Measurements from ENCODE around the gene KCNMA1. TPM values are rescaled to one million over a fixed set of nuclear protein-coding genes. Genes with fewer than 3 reads are reported as not detected.

The KCNMA1 gene
- total and polyA plus RNA-seq, 4 experiments from 2014 or later: 0.26 TPM; not detected in 3

DNA sequence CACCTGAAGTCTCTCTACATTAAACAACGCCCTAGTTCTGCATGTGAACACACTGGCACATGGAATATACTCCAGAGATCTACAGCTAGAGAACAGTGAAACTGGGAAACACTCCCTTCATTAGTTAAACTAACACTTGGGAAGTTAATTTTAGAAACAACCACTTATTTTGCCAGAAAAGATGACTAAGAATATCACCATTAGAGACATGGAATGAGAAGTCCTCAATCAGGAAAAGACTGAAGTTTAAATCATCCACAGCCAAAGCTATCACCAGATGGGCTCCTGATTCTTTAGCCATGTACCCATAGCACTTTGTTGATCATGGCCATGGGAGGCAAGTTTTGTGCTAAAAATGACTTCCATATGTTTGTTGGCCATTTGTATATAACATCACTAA is 719.5 kb downstream of the KCNMA1 start:
- ChIA-PET POLR2A (ENCODE audit: partially characterized antibody) (no interaction called here), CTCF (ENCODE audit: partially characterized antibody) (no interaction called here)
- Mint-ChIP-seq H3K9me3 (peaks cover 0 to 2% (median 0%) of the 10 kb centered on the region in 8 donors), H3K4me1 (no peaks in the 10 kb centered on the region), H3K36me3 (no peaks in the 10 kb centered on the region), H3K4me3 (no peak overlapping the region), H3K27me3 (peaks cover 0 to 3% of the 10 kb centered on the region in 2 donors), H3K27ac (no peak overlapping the region)
- Histone ChIP-seq H3K4me1 (ENCODE audit: insufficient read depth, low read length) (no peaks in the 10 kb centered on the region), H3K27me3 (ENCODE audit: insufficient read depth, low read length) (no peaks in the 10 kb centered on the region), H3K9me3 (ENCODE audit: control insufficient read depth in 1 of 2, low read length in 2 of 2) (no peaks in the 10 kb centered on the region), H3K36me3 (ENCODE audit: insufficient read depth, low read length) (no peaks in the 10 kb centered on the region), H3K4me3 (ENCODE audit: low read length in 2 of 2) (no peak overlapping the region), H3K27ac (ENCODE audit: low read depth, low read length) (no peak overlapping the region)
- intact Hi-C loops (cut with micrococcal nuclease): no loop called here
- no peak for DNase-seq

DNA sequence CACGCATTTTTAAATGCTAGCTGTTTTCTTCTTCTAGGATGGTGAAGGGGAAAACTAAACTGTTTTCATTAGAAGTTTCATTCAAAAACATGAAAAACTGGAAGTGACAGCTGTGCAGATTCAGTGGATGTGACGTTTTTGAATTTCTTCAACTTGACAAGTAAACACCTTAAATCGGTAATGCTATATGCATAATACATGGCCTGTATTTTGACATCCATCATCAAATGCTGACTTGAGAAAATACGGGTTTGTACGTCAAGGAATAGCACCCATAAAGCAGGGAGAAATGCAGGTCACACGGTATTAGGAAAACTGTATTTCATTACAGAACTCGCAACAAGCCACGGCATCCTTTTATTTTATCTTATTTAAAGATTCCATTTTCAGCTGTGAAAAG is 720.5 kb downstream of the KCNMA1 start:
- H3K4me3 Mint-ChIP-seq: no peak overlapping the region
- POLR2A ChIA-PET (ENCODE audit: partially characterized antibody): no interaction called here
- H3K36me3 Mint-ChIP-seq: no peaks in the 10 kb centered on the region
- Histone ChIP-seq H3K27me3 (ENCODE audit: insufficient read depth, low read length) (no peaks in the 10 kb centered on the region), H3K4me3 (ENCODE audit: low read length in 2 of 2) (no peak overlapping the region), H3K36me3 (ENCODE audit: insufficient read depth, low read length) (no peaks in the 10 kb centered on the region), H3K4me1 (ENCODE audit: insufficient read depth, low read length) (no peaks in the 10 kb centered on the region), H3K9me3 (ENCODE audit: control insufficient read depth in 1 of 2, low read length in 2 of 2) (no peaks in the 10 kb centered on the region), H3K27ac (ENCODE audit: low read depth, low read length) (no peak overlapping the region)
- no peaks in the 10 kb centered on the region for H3K4me1 Mint-ChIP-seq
- CTCF ChIA-PET (ENCODE audit: partially characterized antibody): no interaction called here
- H3K9me3 Mint-ChIP-seq: peaks cover 0 to 2% (median 0%) of the 10 kb centered on the region in 8 donors
- DNase-seq: no peak
- H3K27ac Mint-ChIP-seq: no peak overlapping the region
- intact Hi-C loops (cut with micrococcal nuclease): no loop called here
- H3K27me3 Mint-ChIP-seq: peaks cover 0 to 3% of the 10 kb centered on the region in 2 donors

DNA sequence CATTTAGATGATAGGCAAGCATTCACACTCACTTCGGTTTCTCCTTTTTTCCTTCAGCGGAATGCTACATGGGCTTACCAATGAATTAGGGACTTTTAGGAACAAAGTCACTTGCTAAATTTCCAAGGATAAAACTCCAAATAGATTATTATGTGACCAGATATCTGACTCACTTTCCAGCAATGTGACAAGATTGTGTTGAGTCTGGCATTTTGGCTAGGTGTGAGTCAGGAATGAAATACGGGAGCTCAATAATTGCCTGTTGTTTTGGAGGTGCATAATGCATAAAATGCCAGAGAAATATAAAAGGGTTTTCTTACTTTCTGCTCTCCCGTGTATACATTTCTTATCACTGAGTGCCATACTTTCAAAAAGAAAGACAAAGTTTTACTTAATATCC is 721.1 kb downstream of the KCNMA1 start:
- no peaks in the 10 kb centered on the region for H3K4me1 ChIP-seq (ENCODE audit: insufficient read depth, low read length)
- H3K27ac ChIP-seq (ENCODE audit: low read depth, low read length): no peak overlapping the region
- Mint-ChIP-seq H3K27ac (no peak overlapping the region), H3K9me3 (peaks cover 0 to 2% (median 0%) of the 10 kb centered on the region in 8 donors), H3K4me3 (no peak overlapping the region), H3K27me3 (peaks cover 0 to 3% of the 10 kb centered on the region in 2 donors), H3K36me3 (no peaks in the 10 kb centered on the region), H3K4me1 (no peaks in the 10 kb centered on the region)
- H3K27me3 ChIP-seq (ENCODE audit: insufficient read depth, low read length): no peaks in the 10 kb centered on the region
- H3K36me3 ChIP-seq (ENCODE audit: insufficient read depth, low read length): no peaks in the 10 kb centered on the region
- no peak overlapping the region for H3K4me3 ChIP-seq (ENCODE audit: low read length in 2 of 2)
- no peak for DNase-seq
- POLR2A ChIA-PET (ENCODE audit: partially characterized antibody): no interaction called here
- no peaks in the 10 kb centered on the region for H3K9me3 ChIP-seq (ENCODE audit: control insufficient read depth in 1 of 2, low read length in 2 of 2)
- CTCF ChIA-PET (ENCODE audit: partially characterized antibody): no interaction called here
- intact Hi-C loops (cut with micrococcal nuclease): no loop called here

DNA sequence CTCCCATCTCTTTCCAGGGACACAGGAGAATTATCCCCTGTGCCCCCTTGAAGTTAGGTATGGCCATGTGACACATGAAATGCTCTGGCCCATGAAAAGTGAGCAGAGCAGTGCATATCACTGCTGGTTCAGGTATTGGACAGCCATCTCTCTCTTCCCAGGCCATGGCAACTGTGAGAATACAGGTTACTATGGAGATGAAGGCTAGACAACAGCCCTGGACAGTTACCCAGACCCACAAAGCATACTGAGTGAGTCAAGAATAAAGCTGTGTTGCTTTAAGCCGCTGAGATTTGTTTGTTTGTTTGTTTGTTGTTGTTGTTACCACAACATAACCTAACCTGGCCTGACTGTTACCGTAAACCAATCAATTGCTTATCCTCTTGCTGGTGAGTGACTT is 722.3 kb downstream of the KCNMA1 start:
- H3K27me3 ChIP-seq (ENCODE audit: insufficient read depth, low read length): no peaks in the 10 kb centered on the region
- Mint-ChIP-seq H3K27ac (no peak overlapping the region), H3K36me3 (no peaks in the 10 kb centered on the region), H3K4me1 (no peaks in the 10 kb centered on the region), H3K4me3 (no peak overlapping the region), H3K9me3 (peaks cover 0 to 2% (median 0%) of the 10 kb centered on the region in 8 donors), H3K27me3 (peaks cover 0 to 3% of the 10 kb centered on the region in 2 donors)
- ChIA-PET POLR2A (ENCODE audit: partially characterized antibody) (no interaction called here), CTCF (ENCODE audit: partially characterized antibody) (no interaction called here)
- DNase-seq: no peak
- no peaks in the 10 kb centered on the region for H3K36me3 ChIP-seq (ENCODE audit: insufficient read depth, low read length)
- no peak overlapping the region for H3K4me3 ChIP-seq (ENCODE audit: low read length in 2 of 2)
- H3K4me1 ChIP-seq (ENCODE audit: insufficient read depth, low read length): no peaks in the 10 kb centered on the region
- H3K27ac ChIP-seq (ENCODE audit: low read depth, low read length): no peak overlapping the region
- intact Hi-C loops (cut with micrococcal nuclease): no loop called here
- no peaks in the 10 kb centered on the region for H3K9me3 ChIP-seq (ENCODE audit: control insufficient read depth in 1 of 2, low read length in 2 of 2)

DNA sequence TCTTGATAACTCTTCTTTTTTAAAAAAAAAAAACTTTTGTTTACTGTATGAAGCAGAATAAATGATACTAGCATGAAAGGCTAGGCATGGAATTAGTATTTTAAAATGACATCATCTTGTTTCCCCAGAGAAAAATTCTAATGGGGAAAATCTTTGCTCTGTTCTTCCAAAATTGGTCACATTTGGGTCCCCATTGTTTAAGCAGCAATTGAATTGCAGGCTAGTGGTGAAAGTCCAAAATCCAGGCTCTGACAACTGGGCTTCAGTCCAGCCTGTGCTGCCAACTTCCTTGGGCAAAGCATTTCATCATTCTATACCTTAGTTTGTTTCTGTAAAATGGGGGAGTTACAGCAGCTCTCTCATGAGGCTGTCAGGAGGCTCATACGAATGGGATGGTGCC is 726.4 kb downstream of the KCNMA1 start:
- no peak overlapping the region for H3K4me3 Mint-ChIP-seq
- H3K4me1 Mint-ChIP-seq: no peaks in the 10 kb centered on the region
- no peaks in the 10 kb centered on the region for H3K36me3 Mint-ChIP-seq
- H3K4me3 ChIP-seq (ENCODE audit: low read length in 2 of 2): no peak overlapping the region
- no peaks in the 10 kb centered on the region for H3K27me3 ChIP-seq (ENCODE audit: insufficient read depth, low read length)
- no peak overlapping the region for H3K27ac Mint-ChIP-seq
- peaks cover 2 to 5% of the 10 kb centered on the region in 2 donors for H3K27me3 Mint-ChIP-seq
- H3K36me3 ChIP-seq (ENCODE audit: insufficient read depth, low read length): no peaks in the 10 kb centered on the region
- intact Hi-C loops (cut with micrococcal nuclease): no loop called here
- ChIA-PET CTCF (ENCODE audit: partially characterized antibody) (no interaction called here), POLR2A (ENCODE audit: partially characterized antibody) (no interaction called here)
- no peak for DNase-seq
- H3K4me1 ChIP-seq (ENCODE audit: insufficient read depth, low read length): no peaks in the 10 kb centered on the region
- no peaks in the 10 kb centered on the region for H3K9me3 ChIP-seq (ENCODE audit: control insufficient read depth in 1 of 2, low read length in 2 of 2)
- no peak overlapping the region for H3K27ac ChIP-seq (ENCODE audit: low read depth, low read length)
- peaks cover 0 to 6% (median 1%) of the 10 kb centered on the region in 8 donors for H3K9me3 Mint-ChIP-seq

DNA sequence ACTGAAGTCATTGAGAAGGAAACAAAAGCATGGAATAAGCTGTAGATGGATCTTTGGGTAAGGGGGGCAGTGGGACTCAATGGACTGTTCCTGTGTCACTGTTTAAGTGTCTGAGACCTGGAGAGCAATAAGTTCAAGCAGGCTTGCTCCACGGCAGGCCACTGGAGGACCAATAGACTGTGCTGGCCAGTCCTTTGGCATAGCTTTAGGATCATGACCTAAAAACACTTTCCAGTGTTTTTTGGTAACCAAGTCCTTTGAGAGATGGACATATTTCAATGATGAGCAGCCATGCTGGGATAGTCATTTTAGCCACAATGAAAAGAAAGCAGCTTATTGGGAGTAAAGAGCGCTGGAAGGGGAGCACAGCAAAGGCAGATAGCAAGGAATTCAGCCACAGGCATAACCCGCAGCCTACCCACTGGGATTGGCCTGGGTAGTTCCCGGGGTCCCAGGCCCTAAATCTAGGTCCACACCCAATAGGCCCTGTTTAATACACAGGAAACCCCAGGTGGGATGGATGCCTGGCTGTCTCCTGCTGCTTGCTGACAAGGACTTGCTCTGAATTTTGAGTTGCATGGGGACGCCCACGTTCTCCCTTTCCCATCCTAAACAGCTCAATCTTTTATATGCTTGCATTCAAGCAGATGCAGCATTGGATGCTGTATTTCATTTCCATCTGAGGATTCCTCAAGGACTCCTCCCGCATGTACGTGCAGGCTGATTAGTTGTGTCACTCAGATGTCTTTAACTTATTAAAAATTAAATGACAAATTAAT is 727.2 kb downstream of the KCNMA1 start:
- Histone ChIP-seq H3K4me3 (ENCODE audit: low read length in 2 of 2) (no peak overlapping the region), H3K4me1 (ENCODE audit: insufficient read depth, low read length) (no peaks in the 10 kb centered on the region), H3K27me3 (ENCODE audit: insufficient read depth, low read length) (no peaks in the 10 kb centered on the region), H3K27ac (ENCODE audit: low read depth, low read length) (no peak overlapping the region), H3K9me3 (ENCODE audit: control insufficient read depth in 1 of 2, low read length in 2 of 2) (no peaks in the 10 kb centered on the region), H3K36me3 (ENCODE audit: insufficient read depth, low read length) (no peaks in the 10 kb centered on the region)
- Mint-ChIP-seq H3K36me3 (no peaks in the 10 kb centered on the region), H3K27me3 (peaks cover 2 to 5% of the 10 kb centered on the region in 2 donors), H3K9me3 (peaks cover 0 to 6% (median 1%) of the 10 kb centered on the region in 8 donors), H3K4me1 (no peaks in the 10 kb centered on the region), H3K4me3 (no peak overlapping the region), H3K27ac (no peak overlapping the region)
- CTCF ChIA-PET (ENCODE audit: partially characterized antibody): no interaction called here
- no peak for DNase-seq
- POLR2A ChIA-PET (ENCODE audit: partially characterized antibody): no interaction called here
- intact Hi-C loops (cut with micrococcal nuclease): no loop called here

DNA sequence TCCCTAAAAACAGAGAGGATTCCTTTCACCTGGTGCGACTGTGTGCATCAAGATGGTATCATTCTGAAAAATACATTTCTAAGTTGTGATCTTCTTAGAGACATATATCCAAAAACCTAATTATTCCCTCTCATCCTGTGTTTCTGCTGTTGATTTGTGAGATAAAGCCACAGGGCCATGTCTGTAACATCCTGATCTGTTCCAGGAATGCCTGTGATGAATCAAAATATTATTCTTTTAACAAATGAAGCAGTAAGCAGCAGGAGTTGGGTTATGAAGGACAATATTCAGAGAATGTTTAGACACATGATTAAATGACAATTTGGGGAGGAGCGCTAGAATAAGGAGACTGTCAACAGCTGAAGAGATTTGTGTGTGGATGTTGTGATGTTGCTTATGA is 731.4 kb downstream of the KCNMA1 start:
- no peaks in the 10 kb centered on the region for H3K4me1 ChIP-seq (ENCODE audit: insufficient read depth, low read length)
- Mint-ChIP-seq H3K36me3 (no peaks in the 10 kb centered on the region), H3K9me3 (peaks cover 0 to 6% (median under 1%) of the 10 kb centered on the region in 8 donors), H3K27ac (no peak overlapping the region), H3K4me3 (no peak overlapping the region), H3K27me3 (peaks cover 1 to 2% of the 10 kb centered on the region in 2 donors), H3K4me1 (no peaks in the 10 kb centered on the region)
- DNase-seq: no peak
- H3K27ac ChIP-seq (ENCODE audit: low read depth, low read length): no peak overlapping the region
- H3K36me3 ChIP-seq (ENCODE audit: insufficient read depth, low read length): no peaks in the 10 kb centered on the region
- H3K4me3 ChIP-seq (ENCODE audit: low read length in 2 of 2): no peak overlapping the region
- no peaks in the 10 kb centered on the region for H3K9me3 ChIP-seq (ENCODE audit: control insufficient read depth in 1 of 2, low read length in 2 of 2)
- H3K27me3 ChIP-seq (ENCODE audit: insufficient read depth, low read length): no peaks in the 10 kb centered on the region
- POLR2A ChIA-PET (ENCODE audit: partially characterized antibody): no interaction called here
- intact Hi-C loops (cut with micrococcal nuclease): no loop called here
- CTCF ChIA-PET (ENCODE audit: partially characterized antibody): no interaction called here

All from CD4-positive, alpha-beta memory T cell (primary cell).